HepG2 (cell line): ENCODE results near the gene DOK1. TPM values are rescaled to one million over a fixed set of nuclear protein-coding genes. Genes with fewer than 3 reads are reported as not detected.

Source experiments
- DR1 ChIP-seq: sonication (generic); formaldehyde crosslinking; IDR thresholded peaks from 2 replicates; pipeline ENCODE4 v1.8.0; 2021; ENCODE audit warnings: mild to moderate bottlenecking, missing genetic modification reagents, inconsistent platforms
- ERF ChIP-seq: IDR thresholded peaks from 2 replicates; pipeline ENCODE4 v1.6.1; 2018; ENCODE audit warnings: missing biosample characterization, missing genetic modification reagents
- KAT2B ChIP-seq: fragments of 150-350 bp; IDR thresholded peaks from 2 replicates; pipeline ENCODE4 v1.6.1; 2014; ENCODE audit warnings: low read depth, low read length, borderline replicate concordance
- KDM3A ChIP-seq: IDR thresholded peaks from 2 replicates; pipeline ENCODE4 v1.6.1; 2018; ENCODE audit warnings: low read depth, missing compliant biosample characterization
- MED13 ChIP-seq: sonication (generic); formaldehyde crosslinking; IDR thresholded peaks from 2 replicates; pipeline ENCODE4 v1.5.0; 2020; ENCODE audit warnings: missing genetic modification reagents
- NFATC3 ChIP-seq: sonication (generic); formaldehyde crosslinking; IDR thresholded peaks from 2 replicates; pipeline ENCODE4 v1.5.1; 2020; ENCODE audit warnings: mild to moderate bottlenecking, missing genetic modification reagents
- NR2F6 ChIP-seq, 2 experiments: IDR thresholded peaks; 2 replicates each; pipeline ENCODE4 v1.6.1; 2016; ENCODE audit warnings: antibody characterized with exemption in 1 of 2, mild to moderate bottlenecking in 1 of 2
- RCOR2 ChIP-seq: IDR thresholded peaks from 2 replicates; pipeline ENCODE4 v1.6.1; 2016; ENCODE audit warnings: missing biosample characterization, missing genetic modification reagents
- REL ChIP-seq: sonication (generic); formaldehyde crosslinking; conservative IDR thresholded peaks from 2 replicates; pipeline ENCODE4 v1.8.0; 2022; ENCODE audit warnings: mild to moderate bottlenecking, missing genetic modification reagents, moderate library complexity
- SOX13 ChIP-seq, 3 experiments: fragments of 450-650 bp in 1 of 3; sonication (generic) in 1 of 3; formaldehyde crosslinking in 1 of 3; IDR thresholded peaks in 2 of 3; conservative IDR thresholded peaks in 1 of 3; 2 replicates each; pipeline versions ENCODE4 v1.5.0 to v1.6.1; 2016 to 2020; ENCODE audit warnings: antibody characterized with exemption in 1 of 3, mild to moderate bottlenecking in 1 of 3, missing compliant biosample characterization in 1 of 3, missing genetic modification reagents in 1 of 3, moderate library complexity in 1 of 3
- SP4 ChIP-seq: sonication (generic); formaldehyde crosslinking; IDR thresholded peaks from 2 replicates; pipeline ENCODE4 v1.8.1; 2023; ENCODE audit warnings: mild to moderate bottlenecking, missing genetic modification reagents
- ZFAT ChIP-seq: sonication (generic); formaldehyde crosslinking; conservative IDR thresholded peaks from 2 replicates; pipeline ENCODE4 v1.8.1; 2023; ENCODE audit warnings: missing genetic modification reagents, inconsistent platforms
- ZNF143 ChIP-seq: sonication (generic); formaldehyde crosslinking; IDR thresholded peaks from 2 replicates; pipeline ENCODE4 v1.4.0; 2020; ENCODE audit warnings: missing genetic modification reagents
- ZNF234 ChIP-seq: sonication (generic); formaldehyde crosslinking; conservative IDR thresholded peaks from 2 replicates; pipeline ENCODE4 v1.5.1; 2020; ENCODE audit warnings: mild to moderate bottlenecking, missing genetic modification reagents
- ZNF510 ChIP-seq: sonication (generic); formaldehyde crosslinking; IDR thresholded peaks from 2 replicates; pipeline ENCODE4 v1.4.0; 2020; ENCODE audit warnings: low read depth, mild to moderate bottlenecking, missing genetic modification reagents
- ZNF747 ChIP-seq: sonication (generic); formaldehyde crosslinking; IDR thresholded peaks from 2 replicates; pipeline ENCODE4 v1.8.1; 2023; ENCODE audit warnings: missing genetic modification reagents, mild to moderate bottlenecking, borderline replicate concordance
- ZNF790 ChIP-seq: sonication (generic); formaldehyde crosslinking; IDR thresholded peaks from 2 replicates; pipeline ENCODE4 v1.8.0; 2022; ENCODE audit warnings: missing genetic modification reagents, mild to moderate bottlenecking, borderline replicate concordance
- polyA plus RNA-seq, 8 experiments: library from polyadenylated mRNA; depleted of rRNA in 3 of 8; stranded (reverse) in 7 of 8; unstranded in 1 of 8; fragments of >200 nt; fragmentation: Illumina TruSeq in 4 of 8; extraction: Trizol in 4 of 8; gene quantifications; 2 replicates each; pipeline versions ENCODE4 v1.2.1 to v1.2.3, GENCODE V29; 2011 to 2016; ENCODE audit warnings: low read depth in 4 of 8, missing spikeins in 1 of 8, mixed read lengths in 1 of 8; ENCODE audit not compliant: insufficient read depth in 1 of 8
- total RNA-seq, 5 experiments: library from RNA; depleted of rRNA; stranded (reverse); fragments of >200 nt; fragmentation: Illumina TruSeq; extraction: Trizol; gene quantifications; 2 replicates each; pipeline ENCODE4 v1.2.3, GENCODE V29; 2016; ENCODE audit warnings: low read depth in 1 of 5
- TF ChIP-seq, protein P1 (sequence below): IDR thresholded peaks from 2 replicates; pipeline ENCODE4 v1.6.1; 2016; ENCODE audit warnings: low read depth
- TF ChIP-seq, protein P2 (sequence below): sonication (generic); formaldehyde crosslinking; IDR thresholded peaks from 2 replicates; pipeline ENCODE4; 2020; ENCODE audit warnings: missing genetic modification reagents, mild to moderate bottlenecking, borderline replicate concordance
- TF ChIP-seq, protein P3 (sequence below): IDR thresholded peaks from 2 replicates; pipeline ENCODE4 v1.6.1; 2016; ENCODE audit warnings: missing compliant biosample characterization, missing genetic modification reagents, borderline replicate concordance
- TF ChIP-seq, protein P4 (sequence below): sonication (generic); formaldehyde crosslinking; IDR thresholded peaks from 2 replicates; pipeline ENCODE4 v1.5.0; 2020; ENCODE audit warnings: missing genetic modification reagents

DOK1 gene
- total and polyA plus RNA-seq, 2 of the 13 experiments (the other 11 are each of a cell fraction or from before 2014, with no cell fraction given) = 0.53 to 0.74 TPM

DNA sequence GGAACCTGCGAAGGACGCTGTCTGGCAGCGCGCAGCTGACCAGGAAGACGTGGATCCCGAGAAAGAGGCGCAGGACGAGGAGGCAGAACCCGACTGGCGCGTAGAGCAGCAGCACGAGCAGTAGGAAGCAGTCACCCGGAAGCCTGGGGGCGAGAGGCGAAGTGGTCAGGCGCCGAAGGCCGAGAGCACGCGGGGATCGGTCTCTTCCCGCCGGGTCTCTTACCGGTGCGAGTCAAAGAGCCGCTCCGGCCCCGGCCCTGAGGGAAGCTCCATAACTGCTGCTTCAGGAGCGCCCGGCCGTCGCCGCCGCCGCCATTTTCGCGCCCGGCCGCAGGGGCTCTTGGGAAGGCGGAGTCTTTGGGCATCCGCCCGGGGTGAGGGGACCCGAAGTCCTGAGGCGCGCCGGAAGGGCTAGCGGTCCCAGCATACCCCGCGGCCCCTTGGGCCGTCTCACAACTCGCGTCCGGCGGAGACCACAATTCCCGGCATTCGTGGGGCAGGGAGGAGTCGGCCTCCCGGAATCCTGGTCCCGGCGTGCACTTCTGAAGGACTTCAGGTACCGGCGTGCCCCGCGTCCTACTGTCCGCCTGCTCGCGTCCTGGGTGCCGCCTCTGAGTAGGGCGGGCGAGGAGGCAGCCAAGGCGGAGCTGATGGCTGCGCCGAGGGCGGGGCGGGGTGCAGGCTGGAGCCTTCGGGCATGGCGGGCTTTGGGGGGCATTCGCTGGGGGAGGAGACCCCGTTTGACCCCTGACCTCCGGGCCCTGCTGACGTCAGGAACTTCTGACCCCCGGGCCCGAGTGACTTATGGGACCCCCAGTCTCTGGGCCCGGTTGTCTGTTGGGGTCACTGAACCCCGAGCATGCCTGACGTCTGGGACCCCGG, 24.9 kb upstream of the DOK1 start, which contains the start of the genes AUP1 and HTRA2 (continued):
- TF ChIP-seq, protein P1, sequence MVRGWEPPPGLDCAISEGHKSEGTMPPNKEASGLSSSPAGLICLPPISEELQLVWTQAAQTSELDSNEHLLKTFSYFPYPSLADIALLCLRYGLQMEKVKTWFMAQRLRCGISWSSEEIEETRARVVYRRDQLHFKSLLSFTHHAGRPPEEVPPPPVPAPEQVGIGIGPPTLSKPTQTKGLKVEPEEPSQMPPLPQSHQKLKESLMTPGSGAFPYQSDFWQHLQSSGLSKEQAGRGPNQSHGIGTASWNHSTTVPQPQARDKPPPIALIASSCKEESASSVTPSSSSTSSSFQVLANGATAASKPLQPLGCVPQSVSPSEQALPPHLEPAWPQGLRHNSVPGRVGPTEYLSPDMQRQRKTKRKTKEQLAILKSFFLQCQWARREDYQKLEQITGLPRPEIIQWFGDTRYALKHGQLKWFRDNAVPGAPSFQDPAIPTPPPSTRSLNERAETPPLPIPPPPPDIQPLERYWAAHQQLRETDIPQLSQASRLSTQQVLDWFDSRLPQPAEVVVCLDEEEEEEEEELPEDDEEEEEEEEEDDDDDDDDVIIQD (CRISPR knock-in tag) = no peak; the same call in 1 of the 2 replicates
- peak; percentile 97 for TF ChIP-seq ZNF143 (CRISPR knock-in tag)
- TF ChIP-seq ZNF790 = peak; percentile 66; the same call in 1 of the 2 replicates
- no peak for TF ChIP-seq SOX13 (IDR thresholded peaks at IDR 0.05)
- peak in 1 of 2 experiments; percentile 32; a peak in 2 of 4 replicates for TF ChIP-seq SOX13 (CRISPR knock-in tag; conservative IDR thresholded peaks at IDR 0.05 in 1 of 2, IDR thresholded peaks at IDR 0.05 in 1 of 2)
- peak; percentile 91 for TF ChIP-seq ZNF234 (CRISPR knock-in tag)
- peak; percentile 88 for TF ChIP-seq SP4
- TF ChIP-seq KAT2B = no peak
- TF ChIP-seq, protein P2, sequence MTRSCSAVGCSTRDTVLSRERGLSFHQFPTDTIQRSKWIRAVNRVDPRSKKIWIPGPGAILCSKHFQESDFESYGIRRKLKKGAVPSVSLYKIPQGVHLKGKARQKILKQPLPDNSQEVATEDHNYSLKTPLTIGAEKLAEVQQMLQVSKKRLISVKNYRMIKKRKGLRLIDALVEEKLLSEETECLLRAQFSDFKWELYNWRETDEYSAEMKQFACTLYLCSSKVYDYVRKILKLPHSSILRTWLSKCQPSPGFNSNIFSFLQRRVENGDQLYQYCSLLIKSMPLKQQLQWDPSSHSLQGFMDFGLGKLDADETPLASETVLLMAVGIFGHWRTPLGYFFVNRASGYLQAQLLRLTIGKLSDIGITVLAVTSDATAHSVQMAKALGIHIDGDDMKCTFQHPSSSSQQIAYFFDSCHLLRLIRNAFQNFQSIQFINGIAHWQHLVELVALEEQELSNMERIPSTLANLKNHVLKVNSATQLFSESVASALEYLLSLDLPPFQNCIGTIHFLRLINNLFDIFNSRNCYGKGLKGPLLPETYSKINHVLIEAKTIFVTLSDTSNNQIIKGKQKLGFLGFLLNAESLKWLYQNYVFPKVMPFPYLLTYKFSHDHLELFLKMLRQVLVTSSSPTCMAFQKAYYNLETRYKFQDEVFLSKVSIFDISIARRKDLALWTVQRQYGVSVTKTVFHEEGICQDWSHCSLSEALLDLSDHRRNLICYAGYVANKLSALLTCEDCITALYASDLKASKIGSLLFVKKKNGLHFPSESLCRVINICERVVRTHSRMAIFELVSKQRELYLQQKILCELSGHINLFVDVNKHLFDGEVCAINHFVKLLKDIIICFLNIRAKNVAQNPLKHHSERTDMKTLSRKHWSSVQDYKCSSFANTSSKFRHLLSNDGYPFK (CRISPR knock-in tag) = peak; percentile 86; the same call in 1 of the 2 replicates
- peak; percentile 91 for TF ChIP-seq ERF (CRISPR knock-in tag)
- TF ChIP-seq MED13 (CRISPR knock-in tag) = peak; percentile 77; the same call in 1 of the 2 replicates
- TF ChIP-seq NFATC3 (CRISPR knock-in tag) = peak; percentile 89
- no peak for TF ChIP-seq RCOR2 (CRISPR knock-in tag)
- peak; percentile 91; the same call in 1 of the 2 replicates for TF ChIP-seq ZNF510 (CRISPR knock-in tag)
- peak; percentile 67; the same call in 1 of the 2 replicates for TF ChIP-seq NR2F6 (IDR thresholded peaks at IDR 0.05)
- TF ChIP-seq NR2F6 (CRISPR knock-in tag; IDR thresholded peaks at IDR 0.05) = peak; percentile 79
- TF ChIP-seq KDM3A (CRISPR knock-in tag) = no peak; the same call in 1 of the 2 replicates
- peak; percentile 65; the same call in 1 of the 2 replicates for TF ChIP-seq REL
- TF ChIP-seq, protein P3, sequence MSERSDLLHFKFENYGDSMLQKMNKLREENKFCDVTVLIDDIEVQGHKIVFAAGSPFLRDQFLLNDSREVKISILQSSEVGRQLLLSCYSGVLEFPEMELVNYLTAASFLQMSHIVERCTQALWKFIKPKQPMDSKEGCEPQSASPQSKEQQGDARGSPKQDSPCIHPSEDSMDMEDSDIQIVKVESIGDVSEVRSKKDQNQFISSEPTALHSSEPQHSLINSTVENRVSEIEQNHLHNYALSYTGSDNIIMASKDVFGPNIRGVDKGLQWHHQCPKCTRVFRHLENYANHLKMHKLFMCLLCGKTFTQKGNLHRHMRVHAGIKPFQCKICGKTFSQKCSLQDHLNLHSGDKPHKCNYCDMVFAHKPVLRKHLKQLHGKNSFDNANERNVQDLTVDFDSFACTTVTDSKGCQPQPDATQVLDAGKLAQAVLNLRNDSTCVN (CRISPR knock-in tag) = 0 out of 2 replicates have a peak, but pooled peaks have one; percentile 4
- TF ChIP-seq, protein P4, sequence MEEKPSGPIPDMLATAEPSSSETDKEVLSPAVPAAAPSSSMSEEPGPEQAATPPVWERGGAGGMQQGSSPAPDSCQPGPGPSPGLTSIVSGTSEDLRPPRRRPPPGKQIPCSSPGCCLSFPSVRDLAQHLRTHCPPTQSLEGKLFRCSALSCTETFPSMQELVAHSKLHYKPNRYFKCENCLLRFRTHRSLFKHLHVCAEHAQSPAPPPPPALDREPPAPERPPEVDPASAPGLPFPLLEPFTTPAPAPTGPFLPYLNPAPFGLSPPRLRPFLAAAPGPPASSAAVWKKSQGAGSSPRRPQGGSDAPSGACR (CRISPR knock-in tag) = peak; percentile 77; the same call in 1 of the 2 replicates
- peak; percentile 96 for TF ChIP-seq ZNF747 (CRISPR knock-in tag)
- TF ChIP-seq ZFAT (CRISPR knock-in tag) = no peak
- peak; percentile 89 for TF ChIP-seq DR1 (CRISPR knock-in tag)
